K562 (cell line): ENCODE measurements around the gene CAPRIN2. TPM values are rescaled to one million over a fixed set of nuclear protein-coding genes. Genes with fewer than 3 reads are reported as not detected.

Source experiments
- ATAC-seq: fragments of 200-7000 bp; cut with Tn5 transposase; 3 replicates; pipeline ENCODE4 v1.9.1; 2020; ENCODE audit warnings: moderate library complexity
- BruUV-seq: library from RNA; stranded (reverse); fragments of 400-500 nt; replicated peaks from 2 replicates; lab custom pipeline; 2021; lab: Mats Ljungman, UMichigan
- CTCF ChIA-PET: fragments of 300-600 bp; formaldehyde crosslinking; extraction: SDS; loops from one replicate; lab custom pipeline; 2021; ENCODE audit warnings: low intra/inter-chr PET ratio; lab: Yijun Ruan, JAX
- POLR2A ChIA-PET: fragments of 300-600, 350-650 bp; sonication (Branson Sonifier 250); formaldehyde crosslinking; extraction: SDS; loops from one replicate; lab custom pipeline; 2021; ENCODE audit warnings: antibody characterized with exemption, inconsistent platforms; lab: Yijun Ruan, JAX
- DNase-seq, 4 experiments: peaks; one replicate each; pipeline versions ENCODE4 v3.0.0 to v3.0.0-alpha.2; 2011 to 2018; ENCODE audit warnings: low spot score in 3 of 4, mixed read lengths in 3 of 4; ENCODE audit errors: extremely low read depth in 1 of 4
- FAIRE-seq: peaks from 2 replicates; lab custom pipeline; 2011; peaks lifted over from hg19 to GRCh38; lab: Jason Lieb, UNC
- H2AFZ ChIP-seq: 2 replicates; pipeline ENCODE4 v1.6.0; 2011; ENCODE audit warnings: low read depth, low read length, control low read depth, inconsistent platforms
- H3K27ac ChIP-seq: fragments of 200-600 bp; 3 replicates; pipeline ENCODE4 v1.8.0; 2011; ENCODE audit warnings: low read depth, mild to moderate bottlenecking, control low read depth, inconsistent platforms, low read length, moderate library complexity, mixed read lengths; ENCODE audit errors: extremely low read depth
- H3K27me3 ChIP-seq, 2 experiments: fragments of 300-600 bp in 1 of 2; 2 replicates in 1 of 2; 3 replicates in 1 of 2; pipeline versions ENCODE4 v1.6.0 to v1.8.0; 2011; ENCODE audit warnings: inconsistent platforms in 2 of 2, low read length in 2 of 2, mild to moderate bottlenecking in 1 of 2, mixed read lengths in 1 of 2, moderate library complexity in 1 of 2; ENCODE audit not compliant: control insufficient read depth in 2 of 2, insufficient read depth in 2 of 2
- H3K36me3 ChIP-seq: fragments of 300-600 bp; 3 replicates; pipeline ENCODE4 v1.8.0; 2011; ENCODE audit warnings: mild to moderate bottlenecking, low read length, inconsistent platforms; ENCODE audit not compliant: control insufficient read depth, insufficient read depth
- H3K4me1 ChIP-seq, 2 experiments: fragments of 200-600 bp in 1 of 2; replicated peaks in 1 of 2; 2 replicates in 1 of 2; 3 replicates in 1 of 2; pipeline versions ENCODE4 v1.5.1 to v1.8.0; 2011; ENCODE audit warnings: inconsistent platforms in 2 of 2, low read length in 2 of 2, mild to moderate bottlenecking in 1 of 2, mixed read lengths in 1 of 2, moderate library complexity in 1 of 2; ENCODE audit not compliant: control insufficient read depth in 2 of 2, insufficient read depth in 2 of 2
- H3K4me2 ChIP-seq: 2 replicates; pipeline ENCODE4 v1.6.1; 2011; ENCODE audit warnings: low read length, control low read depth, inconsistent platforms, mixed read lengths; ENCODE audit not compliant: insufficient read depth
- H3K4me3 ChIP-seq: fragments of 200-600 bp; sonication (generic), shearing (Covaris generic); 2 replicates; pipeline ENCODE4 v1.5.1; 2016; ENCODE audit warnings: control low read depth, inconsistent platforms
- H3K79me2 ChIP-seq: fragments of 200-600 bp; 3 replicates; pipeline ENCODE4 v1.8.0; 2011; ENCODE audit warnings: low read length, inconsistent platforms; ENCODE audit not compliant: control insufficient read depth, insufficient read depth
- H3K9ac ChIP-seq, 2 experiments: 2 replicates each; pipeline versions ENCODE4 v1.6.0 to v1.6.1; 2011; ENCODE audit warnings: low read depth in 2 of 2, low read length in 2 of 2, control low read depth in 1 of 2, inconsistent platforms in 1 of 2, mild to moderate bottlenecking in 1 of 2, mixed read lengths in 1 of 2; ENCODE audit not compliant: insufficient read depth in 1 of 2
- H3K9me1 ChIP-seq: one replicate; pipeline ENCODE4 v1.6.0; 2011; ENCODE audit warnings: inconsistent platforms, mild to moderate bottlenecking, low read length, moderate library complexity; ENCODE audit not compliant: control insufficient read depth, insufficient read depth
- H3K9me3 ChIP-seq: replicated peaks from 2 replicates; pipeline ENCODE4 v1.5.1; 2011; ENCODE audit warnings: low read depth, low read length, inconsistent platforms; ENCODE audit not compliant: control insufficient read depth, insufficient read depth
- H4K20me1 ChIP-seq: replicated peaks from 2 replicates; pipeline ENCODE4 v1.6.1; 2011; ENCODE audit warnings: low read length, inconsistent platforms, mixed read lengths; ENCODE audit not compliant: control insufficient read depth, insufficient read depth
- CC2D1A ChIP-seq: fragments of 450-650 bp; IDR thresholded peaks from 2 replicates; pipeline ENCODE4 v1.6.1; 2017; ENCODE audit warnings: mild to moderate bottlenecking
- CHD2 ChIP-seq: IDR thresholded peaks from 2 replicates; pipeline ENCODE4 v1.6.1; 2011; ENCODE audit warnings: low read depth, low read length
- ETS2 ChIP-seq: IDR thresholded peaks from 2 replicates; pipeline ENCODE4 v1.6.1; 2016; ENCODE audit warnings: borderline replicate concordance, missing genetic modification characterization, mild to moderate bottlenecking, moderate library complexity, missing compliant biosample characterization; ENCODE audit not compliant: poor library complexity, severe bottlenecking
- GABPB2 ChIP-seq: fragments of 250-450 bp; sonication (Bioruptor Pico); conservative IDR thresholded peaks from 2 replicates; pipeline ENCODE4 v1.5.1; 2021; ENCODE audit warnings: mild to moderate bottlenecking
- HNRNPLL ChIP-seq: fragments of 200-400 bp; formaldehyde crosslinking; IDR thresholded peaks from 2 replicates; pipeline ENCODE4 v1.6.1; 2017; ENCODE audit warnings: low read length, low read depth, mild to moderate bottlenecking; ENCODE audit not compliant: poor library complexity, severe bottlenecking
- KLF10 ChIP-seq: fragments of 250-450 bp; sonication (Bioruptor Pico); IDR thresholded peaks from 2 replicates; pipeline ENCODE4 v1.6.1; 2021; ENCODE audit warnings: matching md5 sums
- NR2F6 ChIP-seq: fragments of 450-650 bp; formaldehyde crosslinking; IDR thresholded peaks from 2 replicates; pipeline ENCODE4 v1.4.0; 2020; ENCODE audit warnings: mild to moderate bottlenecking
- NR4A1 ChIP-seq, 2 experiments: fragments of 250-450 bp in 1 of 2; fragments of 450-650 bp in 1 of 2; sonication (Bioruptor Pico) in 1 of 2; IDR thresholded peaks; 2 replicates each; pipeline versions ENCODE4 v1.4.0 to v1.6.1; 2016 to 2020; ENCODE audit warnings: mild to moderate bottlenecking in 2 of 2, missing compliant biosample characterization in 1 of 2, missing genetic modification characterization in 1 of 2, moderate library complexity in 1 of 2
- POLR3A ChIP-seq: IDR thresholded peaks from 2 replicates; pipeline ENCODE4 v1.6.1; 2011; ENCODE audit warnings: borderline replicate concordance, mild to moderate bottlenecking, moderate library complexity; ENCODE audit not compliant: insufficient read length, insufficient read depth; ENCODE audit errors: extremely low read depth
- RAD21 ChIP-seq, 2 experiments: fragments of 250-450 bp in 1 of 2; fragments of 450-650 bp in 1 of 2; sonication (Bioruptor Pico) in 1 of 2; formaldehyde crosslinking in 1 of 2; IDR thresholded peaks in 1 of 2; conservative IDR thresholded peaks in 1 of 2; 2 replicates each; pipeline versions ENCODE4 v1.4.0 to v1.8.0; 2020 to 2022; ENCODE audit warnings: mild to moderate bottlenecking in 2 of 2, moderate library complexity in 1 of 2
- SP2 ChIP-seq: IDR thresholded peaks from 2 replicates; pipeline ENCODE4 v1.6.1; 2011; ENCODE audit warnings: mild to moderate bottlenecking, low read depth, low read length, moderate library complexity; ENCODE audit not compliant: poor library complexity, severe bottlenecking; ENCODE audit errors: extremely low read depth
- SREBF2 ChIP-seq: sonication (generic); formaldehyde crosslinking; IDR thresholded peaks from 2 replicates; pipeline ENCODE4 v1.4.0; 2020; ENCODE audit warnings: mild to moderate bottlenecking, missing genetic modification reagents
- SUPT5H ChIP-seq: fragments of 450-650 bp; IDR thresholded peaks from 2 replicates; pipeline ENCODE4 v1.6.1; 2016
- TGIF2 ChIP-seq: sonication (generic); formaldehyde crosslinking; IDR thresholded peaks from 2 replicates; pipeline ENCODE4 v1.8.1; 2022; ENCODE audit warnings: mild to moderate bottlenecking, missing genetic modification reagents, moderate library complexity
- UBTF ChIP-seq, 2 experiments: IDR thresholded peaks; 2 replicates each; pipeline ENCODE4 v1.6.1; 2012; ENCODE audit warnings: improper control_type of control experiment in 2 of 2, low read depth in 2 of 2, low read length in 2 of 2, borderline replicate concordance in 1 of 2
- ZBTB8A ChIP-seq: fragments of 450-650 bp; IDR thresholded peaks from 2 replicates; pipeline ENCODE4 v1.6.1; 2018; ENCODE audit warnings: mild to moderate bottlenecking, moderate library complexity; ENCODE audit not compliant: partially characterized antibody
- ZKSCAN3 ChIP-seq: fragments of 250-450 bp; sonication (Bioruptor Pico); IDR thresholded peaks from 2 replicates; pipeline ENCODE4 v1.4.0; 2020
- ZNF23 ChIP-seq: fragments of 250-450 bp; sonication (Bioruptor Pico); IDR thresholded peaks from 2 replicates; pipeline ENCODE4 v1.4.0; 2020; ENCODE audit warnings: mild to moderate bottlenecking
- ZNF586 ChIP-seq: fragments of 450-650 bp; formaldehyde crosslinking; conservative IDR thresholded peaks from 2 replicates; pipeline ENCODE4 v1.4.0; 2020; ENCODE audit warnings: mild to moderate bottlenecking, moderate library complexity
- ZNF695 ChIP-seq: fragments of 450-650 bp; formaldehyde crosslinking; IDR thresholded peaks from 2 replicates; pipeline ENCODE4 v1.4.0; 2020; ENCODE audit warnings: mild to moderate bottlenecking, moderate library complexity
- ZNF75A ChIP-seq: fragments of 450-650 bp; formaldehyde crosslinking; IDR thresholded peaks from 2 replicates; pipeline ENCODE4 v1.4.0; 2020; ENCODE audit warnings: mild to moderate bottlenecking
- ZNF830 ChIP-seq: fragments of 250-450 bp; sonication (Bioruptor Pico); IDR thresholded peaks from 2 replicates; pipeline ENCODE4 v1.5.0; 2021; ENCODE audit warnings: mild to moderate bottlenecking
- WGBS: fragments of 100-300 bp; shearing (Covaris generic); methylation state at CpG from one replicate; pipeline ENCODE4 v1.1.6; 2016; ENCODE audit warnings: low coverage, mixed read lengths; ENCODE audit not compliant: insufficient coverage; ENCODE audit errors: missing lambda C conversion rate; 5-methylcytosine and 5-hydroxymethylcytosine counted together
- in situ Hi-C: fragments of 300-500 bp; cut with MboI; formaldehyde crosslinking; loops from 4 replicates; pipeline ENCODE4 v1.15.0; 2018; ENCODE audit warnings: inconsistent platforms, mixed read lengths
- intact Hi-C: fragments of 100-400 bp; cut with micrococcal nuclease; formaldehyde crosslinking; loops from 2 replicates; pipeline ENCODE4 v1.14.2; 2022
- polyA plus RNA-seq, 8 experiments: library from polyadenylated mRNA; depleted of rRNA in 4 of 8; stranded (reverse) in 5 of 8; unstranded in 3 of 8; fragments of >200 nt; fragmentation: Nextera tagmentation in 2 of 8; fragmentation: Illumina TruSeq in 1 of 8; extraction: Ambion mirVana in 2 of 8; extraction: Trizol in 1 of 8; gene quantifications; 2 replicates each; pipeline versions ENCODE4 v1.2.1 to v1.2.3, GENCODE V29; 2011 to 2014; ENCODE audit warnings: inconsistent platforms in 1 of 8, missing spikeins in 1 of 8
- total RNA-seq, 7 experiments: library from RNA; depleted of rRNA in 6 of 7; stranded (reverse); fragments of >200 nt in 6 of 7; fragmentation: Illumina TruSeq in 2 of 7; extraction: Trizol in 2 of 7; gene quantifications; 2 replicates each; pipeline versions ENCODE4 v1.2.1 to v1.2.3, GENCODE V29; 2011 to 2021; ENCODE audit warnings: low replicate concordance in 1 of 7

CAPRIN2 gene
- total and polyA plus RNA-seq, 9 of the 15 experiments (the other 6 are each of a cell fraction or from before 2014, with no cell fraction given): 2.3 to 14.5 (median 8.9) TPM

- 20% methylated on average over 3 of the region's 3 CpGs for WGBS
- no peaks in the 10 kb centered on the region for H4K20me1 ChIP-seq
- DNase-seq (peak; percentile 34 to 73 (median 43)), ATAC-seq (peak; percentile 65), FAIRE-seq (peak; percentile 26)
- no TSS peak for BruUV-seq
- no peaks in the 10 kb centered on the region for H3K9me1 ChIP-seq
- CTCF ChIA-PET: no interaction called here
- H3K4me1 ChIP-seq: peaks cover 16 to 37% of the 10 kb centered on the region in 2 experiments; a peak in 3 of 5 replicates
- intact Hi-C loops (no loop called here), in situ Hi-C loops (no loop called here)
- H3K79me2 ChIP-seq: peaks cover 12% of the 10 kb centered on the region; the same call in 1 of the 3 replicates
- no peaks in the 10 kb centered on the region for H3K9me3 ChIP-seq
- peak overlapping the region; percentile 64; the same call in 1 of the 2 replicates for H3K4me3 ChIP-seq
- H3K27ac ChIP-seq: no peak overlapping the region; the same call in 2 of the 3 replicates
- peak overlapping the region in 1 of 2 experiments; percentile 57; a peak in 2 of 4 replicates for H3K9ac ChIP-seq
- POLR2A ChIA-PET: interaction anchor here (0.8 to 2.2 kb wide), 7 partner anchors 10 to 58 kb away, joined by 3 to 6 read pairs (median 3); partner anchors contain the start of gene IPO8
- H3K4me2 ChIP-seq: peak overlapping the region; percentile 92
- H2AFZ ChIP-seq: peak overlapping the region; percentile 85
- H3K36me3 ChIP-seq: no peaks in the 10 kb centered on the region
- no peaks in the 10 kb centered on the region for H3K27me3 ChIP-seq
- TF ChIP-seq NR4A1 (CRISPR knock-in tag; IDR thresholded peaks at IDR 0.05) (no peak), NR4A1 (tag; IDR thresholded peaks at IDR 0.05) (no peak), HNRNPLL (no peak), UBTF (IDR thresholded peaks at IDR 0.05; ENCODE audit: borderline replicate concordance in 1 of 2, low read depth in 2 of 2, low read length in 2 of 2) (0 out of 4 replicates have a peak, but pooled peaks of 1 of the 2 experiments have one; percentile 32), ZNF695 (CRISPR knock-in tag) (no peak), ZNF830 (no peak), SREBF2 (CRISPR knock-in tag) (no peak), SP2 (no peak), GABPB2 (CRISPR knock-in tag) (no peak), ZNF23 (CRISPR knock-in tag) (no peak), ZKSCAN3 (no peak), ZNF75A (CRISPR knock-in tag) (no peak), ETS2 (tag) (no peak), TGIF2 (CRISPR knock-in tag) (no peak), CC2D1A (no peak), RAD21 (CRISPR knock-in tag; conservative IDR thresholded peaks at IDR 0.05 in 1 of 2, IDR thresholded peaks at IDR 0.05 in 1 of 2) (peak in 1 of 2 experiments; percentile 20; a peak in 1 of 4 replicates), ZBTB8A (no peak), CHD2 (no peak), NR2F6 (CRISPR knock-in tag) (no peak), POLR3A (no peak), ZNF586 (no peak), SUPT5H (no peak), KLF10 (CRISPR knock-in tag) (no peak)
These were observed 1.5 kb downstream of the CAPRIN2 start for GRCh38 chr12:30753233-30753632.
